TTC549 (cell line): Measurements from ENCODE around the gene NAB1.

Source experiments
- FAIRE-seq: peaks from 2 replicates; lab custom pipeline; 2012; peaks lifted over from hg19 to GRCh38; lab: Jason Lieb, UNC

Gene NAB1

GRCh38 chr2:190637903-190638618 is 10.8 kb upstream of the NAB1 start:
- no peak for FAIRE-seq

GRCh38 chr2:190640117-190640516 is 8.8 kb upstream of the NAB1 start:
- FAIRE-seq = peak; percentile 69

- no peak for FAIRE-seq
Measured at GRCh38 chr2:190641469-190641868, 7.4 kb upstream of the NAB1 start.

GRCh38 chr2:190646780-190647522 is 1.9 kb upstream of the NAB1 start:
- FAIRE-seq = no peak

GRCh38 chr2:190648289-190649034 is 421 bp upstream of the NAB1 start:
- FAIRE-seq = no peak

- no peak for FAIRE-seq
Measured at GRCh38 chr2:190649798-190650390, 1.0 kb downstream of the NAB1 start.

- FAIRE-seq = no peak
Measured at GRCh38 chr2:190651413-190651812, 2.5 kb downstream of the NAB1 start.

- no peak for FAIRE-seq
Measured at GRCh38 chr2:190653231-190653630, 4.3 kb downstream of the NAB1 start.

- FAIRE-seq = no peak
Measured at GRCh38 chr2:190653931-190654330, 5.0 kb downstream of the NAB1 start.

- no peak for FAIRE-seq
Measured at GRCh38 chr2:190655113-190655512, 6.2 kb downstream of the NAB1 start.

GRCh38 chr2:190655570-190655969 is 6.7 kb downstream of the NAB1 start:
- FAIRE-seq = no peak

- FAIRE-seq = no peak
Measured at GRCh38 chr2:190656301-190656700, 7.4 kb downstream of the NAB1 start.

- no peak for FAIRE-seq
Measured at GRCh38 chr2:190657474-190658255, 8.8 kb downstream of the NAB1 start.

- FAIRE-seq = no peak
Measured at GRCh38 chr2:190659553-190659952, 10.7 kb downstream of the NAB1 start.

GRCh38 chr2:190662754-190663153 is 13.9 kb downstream of the NAB1 start:
- FAIRE-seq = no peak

GRCh38 chr2:190663348-190663747 is 14.5 kb downstream of the NAB1 start:
- FAIRE-seq = no peak

GRCh38 chr2:190663839-190664238 is 15.0 kb downstream of the NAB1 start:
- no peak for FAIRE-seq

- no peak for FAIRE-seq
Measured at GRCh38 chr2:190664240-190664639, 15.4 kb downstream of the NAB1 start.

GRCh38 chr2:190666895-190667294 is 18.0 kb downstream of the NAB1 start:
- FAIRE-seq = no peak

GRCh38 chr2:190668892-190669291 is 20.0 kb downstream of the NAB1 start:
- no peak for FAIRE-seq

GRCh38 chr2:190670182-190670946 is 21.5 kb downstream of the NAB1 start:
- FAIRE-seq = no peak
